Measurements from ENCODE around the gene NHERF2. TPM values are rescaled to one million over a fixed set of nuclear protein-coding genes. Genes with fewer than 3 reads are reported as not detected.
A peak's percentile ranks its signal among the peaks of the same experiment; 100 is the strongest.

The NHERF2 gene
- 143 and 175 TPM in 2 replicates for total RNA-seq (2014; rRNA removed; shearing (Covaris generic))

DNA sequence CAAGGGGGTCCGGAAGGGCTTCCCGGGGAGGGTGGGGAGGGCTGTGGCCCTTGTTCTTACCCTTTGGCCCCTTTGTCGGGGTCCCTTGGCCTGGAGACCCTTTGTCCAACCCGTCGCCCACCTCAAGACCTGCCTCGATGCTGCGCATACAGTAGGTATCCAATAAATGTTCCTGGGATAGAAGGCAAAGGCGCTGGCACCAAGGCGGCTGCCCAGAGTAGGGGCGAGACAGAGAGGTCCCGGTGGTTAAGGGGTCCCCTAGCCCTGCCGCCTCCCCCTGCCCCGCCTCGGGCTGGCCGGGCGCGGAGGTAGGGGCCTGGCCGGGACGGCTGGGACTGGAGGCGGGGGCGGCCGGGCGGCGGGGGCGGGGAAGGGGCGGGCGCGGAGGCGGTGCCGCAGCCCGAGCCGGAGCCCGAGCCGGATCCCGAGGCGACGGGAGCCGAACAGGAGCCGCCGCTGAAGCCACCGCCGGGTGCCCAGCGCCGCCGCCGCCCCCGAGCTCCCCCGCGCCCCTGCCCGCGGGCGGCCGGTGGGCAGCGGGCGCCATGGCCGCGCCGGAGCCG, at the start of gene NHERF2:
NHERF2 (plus strand) TSS at position 442 of the 563 bp plus-strand sequence; CDS start at position 546, 104 bp downstream.
- DNase-seq (ENCODE audit: low read depth) = no peak

DNA sequence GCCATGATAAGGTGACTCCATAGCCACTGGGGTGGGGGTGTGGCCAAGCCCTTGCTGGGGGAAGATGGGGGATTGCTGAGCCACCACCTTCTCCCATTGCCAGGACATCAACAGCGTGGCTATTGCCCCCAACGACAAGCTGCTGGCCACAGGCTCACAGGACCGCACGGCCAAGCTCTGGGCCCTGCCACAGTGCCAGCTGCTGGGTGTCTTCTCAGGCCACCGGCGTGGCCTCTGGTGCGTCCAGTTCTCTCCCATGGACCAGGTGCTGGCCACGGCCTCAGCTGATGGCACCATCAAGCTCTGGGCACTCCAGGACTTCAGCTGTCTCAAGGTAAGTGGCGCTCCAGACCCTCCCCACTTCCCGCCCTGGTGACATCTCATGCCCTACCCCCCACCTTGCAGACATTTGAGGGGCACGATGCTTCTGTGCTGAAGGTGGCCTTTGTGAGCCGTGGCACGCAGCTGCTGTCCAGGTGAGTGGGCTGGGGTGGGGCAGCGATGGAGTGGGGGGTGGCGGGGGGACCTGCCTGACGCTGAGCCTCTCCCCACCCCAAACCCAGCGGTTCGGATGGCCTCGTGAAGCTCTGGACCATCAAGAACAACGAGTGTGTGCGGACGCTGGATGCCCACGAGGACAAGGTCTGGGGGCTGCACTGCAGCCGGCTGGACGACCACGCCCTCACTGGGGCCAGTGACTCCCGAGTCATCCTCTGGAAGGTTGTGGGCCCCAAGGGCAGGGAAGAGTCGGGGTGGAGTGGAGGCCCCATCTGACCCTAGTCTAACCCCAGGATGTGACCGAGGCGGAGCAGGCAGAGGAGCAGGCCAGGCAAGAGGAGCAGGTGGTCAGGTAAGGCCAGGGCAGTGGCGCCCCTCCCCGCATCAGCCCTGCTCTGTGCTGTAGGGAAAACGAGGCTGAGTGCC, 49.5 kb upstream of the NHERF2 start:
- no peak for DNase-seq (ENCODE audit: low read depth)

DNA sequence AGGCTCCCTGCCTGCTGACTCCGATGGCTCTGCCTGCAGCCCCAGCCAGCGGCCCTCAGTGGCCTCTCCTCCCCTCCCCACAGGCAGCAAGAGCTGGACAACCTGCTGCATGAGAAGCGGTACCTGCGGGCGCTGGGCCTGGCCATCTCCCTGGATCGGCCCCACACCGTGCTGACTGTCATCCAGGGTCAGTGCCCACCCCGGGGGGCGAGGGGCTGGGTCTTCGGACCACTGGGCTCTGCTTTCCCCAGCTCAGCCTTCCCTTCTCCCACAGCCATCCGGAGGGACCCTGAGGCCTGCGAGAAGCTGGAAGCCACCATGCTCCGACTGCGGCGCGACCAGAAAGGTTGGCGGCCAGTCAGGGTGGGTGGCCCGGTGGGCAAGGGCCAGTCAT, 48.8 kb upstream of the NHERF2 start:
- no peak for DNase-seq (ENCODE audit: low read depth)

DNA sequence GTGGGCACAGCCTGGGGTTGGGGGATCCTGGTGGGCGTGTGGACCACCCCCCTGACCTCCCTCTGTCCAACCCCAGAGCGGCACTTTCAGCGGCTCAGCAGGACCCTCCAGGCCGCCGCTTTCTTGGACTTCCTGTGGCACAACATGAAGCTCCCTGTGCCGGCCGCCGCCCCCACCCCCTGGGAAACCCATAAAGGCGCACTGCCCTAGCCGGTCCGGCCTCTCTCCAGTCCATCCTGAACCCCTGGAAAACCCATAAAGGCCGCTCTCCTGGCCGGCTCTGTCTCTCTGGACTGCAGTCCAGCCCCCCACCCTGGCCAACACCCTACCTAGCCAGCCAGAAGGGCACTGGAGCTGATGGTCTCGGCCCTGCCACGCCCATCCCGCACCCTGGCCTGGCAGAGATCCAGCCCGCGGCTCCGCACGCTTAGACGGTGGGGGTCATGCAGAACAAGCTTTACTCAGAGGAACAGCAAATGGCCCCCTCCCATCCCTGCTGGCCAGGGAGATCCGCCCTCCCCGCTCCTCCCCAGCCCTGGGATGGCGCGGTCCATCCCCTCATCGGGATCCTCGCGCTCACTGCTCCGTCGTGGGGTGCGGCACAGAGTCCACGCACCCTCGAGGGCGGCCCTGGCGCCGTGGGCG, 48.1 kb upstream of the NHERF2 start:
- no peak for DNase-seq (ENCODE audit: low read depth)

DNA sequence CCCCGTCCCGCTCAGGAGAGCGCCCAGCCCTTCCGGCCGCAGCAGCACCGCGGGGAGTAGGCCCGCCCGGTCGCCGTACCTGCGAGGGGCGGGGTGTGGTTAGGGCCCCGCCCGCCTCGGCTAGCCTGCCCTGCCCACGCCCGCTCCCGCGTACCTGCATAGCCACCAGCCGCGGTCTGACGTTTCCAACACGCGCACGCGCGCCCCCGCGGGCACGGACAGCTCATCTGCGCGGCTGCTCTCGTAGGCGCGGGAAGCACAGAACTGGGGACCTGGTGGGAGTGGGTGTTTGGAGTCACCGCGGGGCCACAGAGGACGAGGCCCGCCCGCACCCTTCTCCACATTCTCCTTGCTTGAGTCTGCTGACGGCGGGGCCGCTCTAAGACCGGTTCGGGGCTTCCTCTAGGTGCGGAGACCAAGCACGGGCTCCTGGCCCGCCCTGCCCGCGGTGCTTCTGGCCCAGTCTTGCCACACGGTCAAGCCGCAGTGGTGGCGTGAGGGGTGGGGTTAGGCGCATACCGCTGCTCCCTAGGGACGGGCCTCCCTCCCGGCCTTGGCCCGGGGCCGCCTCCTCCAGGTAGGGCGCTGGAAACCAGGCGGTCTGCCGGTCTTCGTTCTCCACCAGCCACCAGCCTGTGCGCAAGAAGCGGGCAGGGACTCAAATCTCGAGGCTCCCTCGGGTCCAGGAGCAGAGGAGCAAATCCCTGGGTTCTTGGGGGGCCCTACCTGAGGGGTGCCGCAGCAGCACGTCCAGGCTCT, 47.3 kb upstream of the NHERF2 start:
- no peak for DNase-seq (ENCODE audit: low read depth)

DNA sequence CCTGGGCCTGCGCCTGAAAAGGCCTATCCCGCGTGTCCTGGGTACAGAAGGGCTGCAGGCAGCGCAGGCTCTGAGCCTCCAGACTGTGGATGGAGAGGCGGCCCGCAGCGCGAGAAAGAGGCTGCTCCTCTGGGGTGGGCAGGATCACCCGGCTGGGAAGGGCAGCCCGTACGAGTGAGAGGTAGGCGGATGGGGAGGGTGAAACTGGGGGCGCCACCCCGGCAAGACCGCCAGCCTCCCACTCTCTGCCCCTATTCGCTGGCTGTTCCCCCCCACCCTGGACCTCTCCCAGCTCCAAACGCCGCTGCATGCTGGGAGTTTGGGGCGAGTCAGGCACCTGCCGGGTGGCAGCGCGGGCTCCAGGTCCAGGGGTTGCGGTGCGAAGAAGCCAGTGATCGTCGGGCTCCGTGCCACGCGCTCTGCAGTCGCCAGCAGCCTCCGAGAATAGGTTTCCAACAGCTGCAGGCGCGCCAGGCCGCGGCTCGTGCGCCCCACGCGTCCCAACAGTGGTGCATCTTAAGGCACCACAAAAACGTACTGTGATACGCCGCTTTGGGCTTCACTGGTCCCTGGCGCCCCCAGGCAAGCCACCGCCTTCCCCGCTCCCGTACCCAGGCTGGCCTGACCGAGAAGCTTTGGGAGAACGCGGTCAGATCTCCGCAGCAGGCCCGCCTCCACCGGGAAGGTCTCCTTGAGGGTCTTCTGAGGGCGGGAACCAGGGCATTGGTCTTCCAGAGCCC, 46.5 kb upstream of the NHERF2 start:
- no peak for DNase-seq (ENCODE audit: low read depth)

DNA sequence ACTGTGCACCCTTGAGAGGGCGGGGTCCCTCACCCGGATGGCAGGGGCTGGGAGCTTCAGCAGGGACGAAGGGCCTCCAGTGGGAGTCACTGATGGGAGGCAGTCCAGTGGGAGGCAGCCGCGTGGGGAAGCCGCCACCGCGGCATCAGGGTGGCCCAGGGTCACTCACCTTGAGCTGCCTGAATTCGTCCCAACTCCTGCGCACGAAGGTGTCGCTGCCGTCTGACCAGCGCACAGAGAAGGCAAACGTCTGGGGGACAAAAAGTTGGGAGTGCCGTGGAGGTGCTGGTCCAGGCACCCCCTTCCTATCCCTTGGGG, 46.0 kb upstream of the NHERF2 start:
- no peak for DNase-seq (ENCODE audit: low read depth)

DNA sequence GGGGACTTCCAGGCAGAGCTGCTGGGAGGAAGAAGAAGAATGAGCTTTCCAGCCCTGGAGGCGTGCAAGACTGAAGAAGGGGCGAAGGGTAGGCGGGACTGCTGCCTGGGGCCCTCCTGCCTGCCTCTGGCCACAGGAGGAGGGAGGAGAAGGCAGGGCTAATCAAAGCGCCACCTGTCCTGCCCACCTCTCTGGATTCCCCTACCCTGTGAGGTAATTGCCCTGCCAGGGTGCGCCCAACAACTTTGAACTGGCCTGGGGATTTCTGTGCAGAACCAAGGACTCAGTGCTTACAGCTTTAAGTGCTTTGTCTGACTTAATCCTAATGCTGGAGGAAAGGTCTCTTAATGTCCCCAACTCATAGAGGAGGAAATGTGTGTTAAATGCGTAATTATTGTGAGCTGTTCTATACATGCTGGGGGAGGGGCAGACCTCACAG, 45.3 kb upstream of the NHERF2 start, which contains the start of gene NOXO1:
NOXO1 (minus strand) TSS at position 72 of the 439 bp plus-strand sequence. CDS start 290 bp downstream, outside the sequence.
- DNase-seq (ENCODE audit: low read depth) = no peak

DNA sequence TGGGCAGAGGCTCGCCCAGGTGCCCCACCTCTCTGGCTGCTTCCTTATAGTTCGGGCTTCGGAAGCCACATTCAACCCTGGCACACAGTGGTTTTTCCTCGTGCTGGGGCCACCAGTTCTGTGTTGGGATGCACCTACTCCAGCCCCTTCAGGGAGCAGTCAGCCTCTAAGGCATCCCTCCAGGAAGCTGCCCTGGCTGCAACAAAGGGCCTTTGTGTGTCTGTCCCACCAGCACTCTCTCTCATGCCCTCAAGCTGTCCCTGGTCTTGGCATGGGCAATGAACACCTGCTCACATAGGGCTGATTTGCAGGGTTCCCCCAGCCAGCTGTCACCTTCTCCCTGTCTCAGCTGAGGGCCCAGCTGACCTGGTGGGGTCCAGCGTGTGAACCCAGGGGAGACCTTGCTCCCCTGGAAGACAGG, 44.7 kb upstream of the NHERF2 start:
- peak; percentile 35 for DNase-seq (ENCODE audit: low read depth)

DNA sequence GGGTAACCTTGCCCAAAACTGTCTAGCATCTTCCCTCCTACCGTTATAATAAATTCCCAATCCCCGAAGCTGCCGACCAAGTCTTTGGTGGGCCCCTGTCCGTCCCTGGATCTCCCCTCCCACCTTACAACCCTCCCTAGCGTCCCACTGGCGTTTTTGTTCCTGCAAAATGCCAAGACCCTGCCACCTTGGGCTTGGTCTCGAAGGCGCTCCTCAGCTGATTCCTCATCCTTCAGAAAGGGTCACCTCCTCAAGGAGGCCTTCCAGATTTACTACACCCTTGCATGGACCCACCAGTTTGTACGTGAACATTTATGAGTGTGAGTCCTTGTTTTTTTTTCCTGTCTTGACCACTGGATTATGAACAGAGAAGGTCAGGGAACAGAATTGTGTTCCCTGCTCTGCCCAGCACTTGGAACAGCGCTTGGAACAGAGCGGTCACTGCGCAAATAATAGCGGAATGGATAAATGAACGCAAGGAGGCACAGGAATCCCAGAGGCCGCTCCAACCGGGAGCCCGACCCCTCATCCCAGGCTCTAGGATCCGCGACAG, 43.6 kb upstream of the NHERF2 start:
- DNase-seq (ENCODE audit: low read depth) = no peak

DNA sequence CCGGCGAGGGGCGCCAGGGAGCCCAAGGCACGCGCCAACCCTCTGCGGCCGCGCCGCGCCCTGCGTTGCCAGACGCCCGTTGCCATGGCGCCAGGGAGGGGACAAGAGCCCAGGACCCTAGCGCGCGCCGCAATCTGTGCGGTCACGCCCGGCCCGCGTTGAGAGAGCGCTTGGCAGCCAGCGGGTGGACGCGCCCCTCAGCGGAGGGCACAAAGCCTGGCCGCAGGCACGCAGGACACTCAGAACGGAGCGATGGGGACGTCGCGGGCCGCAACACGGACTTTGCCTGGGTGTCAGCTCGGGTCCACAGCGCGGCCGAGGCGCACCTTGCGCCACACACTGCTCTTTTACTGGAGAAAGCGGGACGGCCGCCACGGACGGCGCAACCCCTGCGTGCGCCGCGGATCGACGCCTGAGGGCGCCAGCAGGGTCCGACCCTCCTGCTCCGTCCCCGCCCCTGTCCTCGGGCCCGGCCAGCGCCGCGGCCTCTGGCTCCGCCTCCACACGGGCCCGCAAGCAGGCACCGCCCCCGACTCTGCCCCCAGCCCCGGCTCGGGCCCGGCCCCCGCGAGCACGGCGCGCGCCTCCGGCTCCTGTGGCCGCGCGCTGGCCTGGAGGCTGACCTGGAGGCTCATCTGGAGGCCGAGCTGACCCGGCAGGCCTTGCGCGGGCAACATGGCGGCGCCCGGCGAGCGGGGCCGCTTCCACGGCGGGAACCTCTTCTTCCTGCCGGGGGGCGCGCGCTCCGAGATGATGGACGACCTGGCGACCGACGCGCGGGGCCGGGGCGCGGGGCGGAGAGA, 43.0 kb upstream of the NHERF2 start, which contains the start of gene GFER:
GFER (plus strand) TSS at position 650 of the 803 bp plus-strand sequence; CDS start at position 676, 26 bp downstream.
- peak; percentile 86 for DNase-seq (ENCODE audit: low read depth)

DNA sequence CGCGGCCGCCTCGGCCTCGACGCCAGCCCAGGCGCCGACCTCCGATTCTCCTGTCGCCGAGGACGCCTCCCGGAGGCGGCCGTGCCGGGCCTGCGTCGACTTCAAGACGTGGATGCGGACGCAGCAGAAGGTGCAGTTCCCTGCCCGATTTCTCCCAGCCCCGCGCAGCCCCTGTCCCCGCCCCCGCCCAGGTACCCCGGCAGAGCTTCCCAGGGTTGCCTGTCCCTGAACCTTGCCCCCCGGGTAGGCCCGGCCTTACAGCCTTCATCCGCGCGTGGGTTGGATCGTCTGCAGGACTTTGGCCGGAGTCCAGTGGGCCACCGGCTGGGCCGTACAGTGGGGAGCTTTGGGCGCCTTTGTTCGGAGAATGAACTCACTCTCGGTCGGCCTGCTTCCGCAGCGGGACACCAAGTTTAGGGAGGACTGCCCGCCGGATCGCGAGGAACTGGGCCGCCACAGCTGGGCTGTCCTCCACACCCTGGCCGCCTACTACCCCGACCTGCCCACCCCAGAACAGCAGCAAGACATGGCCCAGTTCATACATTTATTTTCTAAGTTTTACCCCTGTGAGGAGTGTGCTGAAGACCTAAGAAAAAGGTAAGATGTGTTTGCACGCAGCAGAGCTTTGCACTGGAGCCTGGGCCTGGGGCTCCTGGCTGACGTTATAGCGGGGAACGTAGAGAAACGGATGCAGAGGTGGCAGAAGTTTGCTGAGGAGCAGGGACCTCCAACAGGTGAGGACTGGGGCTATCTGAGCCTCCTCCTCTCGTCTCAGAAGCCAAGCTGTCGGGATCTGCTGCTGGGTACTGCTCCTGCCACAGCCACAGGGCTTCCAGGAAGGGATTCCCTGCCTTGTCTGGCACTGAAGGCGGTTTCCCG, 42.1 kb upstream of the NHERF2 start:
- DNase-seq (ENCODE audit: low read depth) = peak; percentile 35

DNA sequence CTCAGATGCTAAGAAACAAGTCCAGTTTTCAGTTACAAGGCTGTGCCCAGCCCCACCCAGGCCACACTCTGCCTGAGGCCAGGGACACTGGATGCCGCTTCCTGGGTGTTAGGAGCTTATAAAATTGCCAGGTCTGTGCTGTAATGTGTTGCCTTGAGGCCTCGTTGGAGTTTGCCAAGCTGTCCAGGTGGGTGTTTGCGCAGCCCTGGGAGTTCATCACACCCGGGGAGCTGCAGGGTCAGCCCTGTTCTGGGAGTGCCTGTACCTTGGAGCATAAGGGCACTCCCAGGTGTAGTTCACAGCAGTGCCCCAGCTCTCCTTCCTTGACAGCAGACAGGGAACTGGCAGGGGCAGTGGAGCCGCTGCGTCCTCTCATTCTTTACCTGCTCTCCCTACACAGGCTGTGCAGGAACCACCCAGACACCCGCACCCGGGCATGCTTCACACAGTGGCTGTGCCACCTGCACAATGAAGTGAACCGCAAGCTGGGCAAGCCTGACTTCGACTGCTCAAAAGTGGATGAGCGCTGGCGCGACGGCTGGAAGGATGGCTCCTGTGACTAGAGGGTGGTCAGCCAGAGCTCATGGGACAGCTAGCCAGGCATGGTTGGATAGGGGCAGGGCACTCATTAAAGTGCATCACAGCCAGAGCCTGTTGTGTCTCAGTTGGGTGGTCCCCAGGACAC, 41.1 kb upstream of the NHERF2 start:
- no peak for DNase-seq (ENCODE audit: low read depth)

DNA sequence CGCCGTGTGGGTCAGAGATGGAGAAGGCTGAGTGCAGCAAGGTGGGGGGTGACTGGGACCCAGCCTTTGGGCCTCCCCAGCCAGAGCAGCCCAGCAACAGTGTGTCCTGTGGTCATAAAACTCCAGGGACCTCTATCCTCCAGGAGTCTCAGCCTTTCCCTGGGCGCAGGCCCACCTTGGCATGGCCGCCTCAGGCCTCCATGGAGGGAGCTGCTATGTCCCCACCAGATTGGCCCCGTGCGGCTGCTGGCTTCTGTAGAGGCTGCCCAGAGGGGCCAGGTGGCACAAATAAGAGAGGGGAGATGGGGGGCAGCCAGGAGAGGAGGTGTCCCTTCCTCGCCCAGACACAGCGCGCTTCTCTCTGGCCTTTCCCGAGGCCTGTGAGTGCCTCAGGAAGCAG, 39.5 kb upstream of the NHERF2 start:
- DNase-seq (ENCODE audit: low read depth) = no peak

DNA sequence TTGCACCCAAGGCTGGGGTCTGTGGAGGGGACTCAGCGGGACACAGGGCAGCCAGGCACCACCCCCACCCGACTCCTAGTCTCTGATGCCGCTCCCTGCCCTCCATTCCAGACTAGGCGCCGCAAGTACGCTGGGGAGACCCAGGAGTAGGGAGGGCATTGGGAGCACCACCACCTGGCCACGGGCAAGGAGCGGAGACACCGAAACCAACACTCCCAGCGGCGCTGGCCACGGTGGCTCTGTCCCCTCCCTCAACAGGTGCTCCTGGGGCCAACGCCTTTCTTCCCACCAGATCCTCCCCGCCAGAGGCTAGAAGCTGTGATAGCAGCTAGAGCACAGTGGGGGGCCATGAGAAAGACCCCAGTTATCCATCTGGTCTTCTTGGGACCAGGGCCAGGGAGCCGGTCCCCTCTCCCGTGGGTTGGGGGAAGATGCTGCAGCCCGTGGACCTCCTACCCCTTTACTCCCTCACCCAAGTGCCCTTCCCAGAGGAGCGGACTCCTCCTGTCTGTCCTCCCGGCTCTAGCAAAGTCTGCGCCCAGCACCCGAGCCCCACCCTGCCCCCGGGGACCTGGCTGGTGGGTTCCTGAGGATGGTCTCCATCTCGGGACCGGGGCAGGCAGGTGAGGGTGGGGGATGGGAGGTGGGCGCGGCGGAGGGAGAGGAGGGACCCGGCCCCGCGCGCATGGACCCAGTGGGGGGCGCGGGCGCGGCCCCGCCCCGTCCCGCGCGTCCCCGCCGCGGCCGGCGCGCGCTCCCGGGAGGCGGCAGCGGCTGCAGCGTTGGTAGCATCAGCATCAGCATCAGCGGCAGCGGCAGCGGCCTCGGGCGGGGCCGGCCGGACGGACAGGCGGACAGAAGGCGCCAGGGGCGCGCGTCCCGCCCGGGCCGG, 37.2 kb upstream of the NHERF2 start, which contains the start of gene SYNGR3:
SYNGR3 (plus strand) TSS at position 762 of the 892 bp plus-strand sequence. CDS start 133 bp downstream, outside the sequence.
- no peak for DNase-seq (ENCODE audit: low read depth)

DNA sequence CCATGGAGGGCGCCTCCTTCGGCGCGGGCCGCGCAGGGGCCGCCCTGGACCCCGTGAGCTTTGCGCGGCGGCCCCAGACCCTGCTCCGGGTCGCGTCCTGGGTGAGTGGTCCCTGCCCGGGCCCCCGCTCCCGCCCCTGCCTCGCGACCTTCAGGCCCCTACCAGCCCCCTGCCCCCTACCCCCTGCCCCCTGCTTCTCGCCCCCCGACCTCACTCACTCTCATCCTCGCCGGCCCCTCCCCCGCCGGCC, 36.7 kb upstream of the NHERF2 start:
- DNase-seq (ENCODE audit: low read depth) = no peak
